HG02610 (cell line): Measurements from ENCODE around the gene NCKIPSD.

Experiments used
- ATAC-seq: cut with Tn5 transposase; IDR thresholded peaks from one replicate; pipeline ENCODE4 v1.9.1; 2021; ENCODE audit warnings: mild to moderate bottlenecking, moderate library complexity; ENCODE audit not compliant: unreplicated experiment

NCKIPSD gene

DNA sequence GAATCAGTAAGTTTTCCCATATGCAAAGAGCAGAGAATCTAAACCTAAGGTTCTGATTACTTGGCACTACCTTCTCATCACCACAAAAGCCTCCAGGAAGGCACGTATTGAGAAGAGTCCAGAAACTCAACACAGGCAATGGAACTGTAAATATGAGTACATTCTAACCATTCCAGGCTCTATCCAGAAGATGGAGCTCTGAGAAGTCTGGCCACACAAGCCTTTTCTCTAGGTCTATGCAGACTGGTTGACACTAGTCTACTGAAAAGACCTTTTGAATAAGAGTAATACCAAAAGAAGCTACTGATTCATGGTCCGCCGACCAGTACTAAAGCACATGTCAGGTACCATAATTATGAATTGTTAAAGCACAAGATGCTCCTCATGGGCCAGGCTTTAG is 12.2 kb upstream of the NCKIPSD start:
- ATAC-seq: no peak

DNA sequence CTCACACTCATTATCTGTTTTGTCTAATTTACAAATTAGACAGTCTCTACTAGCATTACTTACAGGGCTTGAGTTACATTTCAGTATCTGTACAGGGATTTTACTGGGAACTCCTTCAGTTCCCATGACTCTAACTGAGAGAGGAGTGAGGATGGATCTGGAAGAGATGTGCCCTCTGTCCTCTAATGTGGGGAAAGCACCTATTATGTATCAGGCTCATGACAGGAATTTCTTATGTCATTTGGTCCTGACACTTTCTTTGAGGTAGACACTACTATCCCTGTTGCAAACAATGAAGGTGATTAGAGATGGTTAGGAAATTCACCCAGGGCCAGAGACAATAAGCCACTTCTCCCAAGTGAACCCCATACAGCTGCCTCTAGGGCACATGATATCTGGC is 10.9 kb upstream of the NCKIPSD start:
- no peak for ATAC-seq

DNA sequence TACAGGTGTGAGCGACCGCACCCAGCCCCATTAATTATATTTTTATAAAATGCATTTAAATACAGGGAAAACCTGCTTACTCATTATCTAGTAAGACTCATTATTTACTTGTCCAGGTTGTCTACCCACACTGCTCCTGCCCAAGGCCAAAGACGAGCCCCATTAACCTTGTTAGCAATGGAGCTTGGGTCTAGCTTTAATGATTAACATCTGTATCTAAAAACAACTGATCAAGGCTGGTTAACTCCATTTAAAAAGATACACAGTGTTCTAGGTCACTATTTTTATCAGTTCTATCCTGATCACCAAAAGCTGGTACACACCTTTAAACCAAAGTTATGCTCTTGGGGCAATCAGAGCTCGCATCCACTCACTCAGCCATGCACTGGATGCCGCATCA is 10.4 kb upstream of the NCKIPSD start:
- no peak for ATAC-seq

DNA sequence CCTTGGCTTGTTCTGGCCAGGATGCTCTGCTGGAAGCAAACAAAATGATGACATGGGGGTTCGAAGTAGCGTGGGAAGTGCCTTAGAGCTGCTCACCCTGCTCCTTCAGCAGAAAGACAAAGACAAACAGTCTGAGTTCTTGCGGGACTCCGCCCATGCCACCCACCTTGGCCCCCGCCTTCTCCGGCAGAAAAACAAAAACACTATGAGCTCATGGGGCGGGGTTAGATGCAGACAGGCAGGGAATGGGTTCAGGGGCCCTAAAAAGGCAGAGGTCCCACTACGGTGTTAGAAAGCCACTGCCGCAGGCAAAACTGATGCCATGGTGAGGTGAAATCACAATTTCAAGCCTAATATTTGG is 9.7 kb upstream of the NCKIPSD start:
- ATAC-seq: no peak

DNA sequence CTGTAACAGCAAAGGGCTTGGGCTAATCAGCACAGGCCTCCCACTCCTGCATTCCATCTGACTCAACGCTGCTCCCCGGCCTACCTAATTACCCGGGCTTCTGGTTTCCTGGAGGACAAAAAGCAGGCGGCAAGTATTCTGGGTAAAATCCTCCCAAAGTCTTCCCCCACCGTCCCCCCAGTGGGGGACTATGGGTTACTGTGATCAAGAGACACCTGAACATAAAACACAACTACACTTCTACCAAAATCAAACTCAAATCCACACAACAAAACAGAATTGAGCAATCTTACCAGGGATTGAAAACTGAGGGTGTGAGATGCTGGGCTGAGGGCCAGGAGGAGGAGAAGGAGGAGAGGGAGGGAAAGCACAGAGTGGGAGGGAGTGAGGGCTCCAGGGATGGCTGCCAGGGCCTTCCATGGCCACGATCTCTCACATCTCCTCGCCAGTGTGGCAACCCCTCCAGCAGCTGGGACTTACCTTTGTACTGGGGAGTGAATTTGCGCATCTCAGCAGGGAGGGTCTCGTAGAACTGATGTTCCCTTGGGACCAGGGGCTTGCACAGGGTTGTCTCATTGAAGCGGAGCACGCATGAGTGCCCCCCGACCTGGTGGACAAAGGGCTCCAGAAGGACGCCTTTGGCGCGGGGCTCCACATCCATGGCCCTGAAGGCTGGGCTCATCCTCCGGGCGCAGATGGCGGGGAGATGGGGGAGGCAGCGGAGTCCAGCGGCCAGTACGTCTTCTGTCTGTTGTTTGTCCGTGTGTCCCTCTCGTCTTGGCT is 9.1 kb upstream of the NCKIPSD start:
- no peak for ATAC-seq

DNA sequence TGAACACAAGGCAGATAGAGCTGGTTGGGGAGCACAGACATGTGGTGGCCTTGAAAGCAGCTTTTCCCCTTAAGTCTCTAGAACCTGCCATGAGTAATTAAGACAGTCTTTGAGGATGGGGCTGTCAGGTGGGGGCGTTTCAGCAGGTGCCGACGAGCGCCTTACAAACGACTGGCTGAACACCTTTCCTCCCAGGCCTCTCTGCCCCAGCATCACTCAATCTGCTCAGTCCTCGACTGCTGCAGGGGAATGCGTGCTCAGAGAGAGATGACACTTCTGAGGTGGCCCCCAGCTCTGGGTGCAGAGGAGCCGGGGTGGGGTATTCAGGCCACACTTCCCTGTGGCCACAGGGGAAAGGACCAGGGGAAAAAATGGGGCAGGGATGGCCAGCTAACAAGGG is 8.1 kb upstream of the NCKIPSD start:
- ATAC-seq: no peak

DNA sequence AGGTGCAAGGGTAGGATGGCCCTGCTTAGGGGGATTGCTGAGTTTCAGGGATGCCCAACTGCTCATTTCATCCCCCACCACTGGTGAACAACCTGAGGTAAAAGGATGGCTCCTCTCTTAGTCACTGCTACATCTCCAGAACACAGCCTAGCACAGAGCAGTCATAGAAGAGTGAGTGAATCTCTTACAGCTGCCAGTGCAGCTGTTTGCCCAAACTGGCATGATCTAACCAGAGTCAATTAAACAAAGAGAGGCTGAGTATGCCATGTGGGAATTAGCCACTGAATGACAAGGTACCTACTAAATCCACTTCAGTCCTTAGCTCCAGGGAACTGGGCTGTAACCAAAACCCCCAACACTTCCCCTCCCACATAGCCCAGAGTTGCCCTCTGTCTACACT is 6.8 kb upstream of the NCKIPSD start:
- no peak for ATAC-seq

DNA sequence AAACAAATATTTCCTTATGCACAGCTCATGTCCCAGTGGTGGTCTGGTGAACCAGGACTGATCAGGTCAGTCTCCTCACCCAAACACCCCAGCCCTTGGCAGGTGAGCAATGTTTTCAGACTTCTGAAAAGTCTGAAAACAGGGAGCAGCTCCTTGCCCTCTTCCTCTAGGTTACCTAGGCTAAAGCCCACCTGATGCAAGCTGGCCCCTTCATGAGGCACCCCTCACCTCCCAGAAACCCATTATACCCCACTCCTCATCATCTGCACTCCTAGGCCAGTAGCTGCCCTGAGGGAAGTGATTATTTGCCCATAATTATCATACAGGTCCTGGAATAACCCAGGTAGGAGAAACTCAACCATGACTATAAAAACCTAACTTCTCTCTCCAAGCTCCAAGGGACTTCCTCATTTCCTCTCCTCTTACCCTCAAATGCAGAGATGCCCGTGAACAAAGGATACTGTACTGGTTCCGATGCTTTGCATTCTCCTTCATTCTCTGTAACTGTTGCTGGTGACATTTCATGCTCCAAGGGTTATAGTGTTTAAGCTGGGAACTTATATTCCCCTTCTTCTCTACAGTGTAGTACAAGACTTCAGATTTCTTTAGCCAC is 5.2 kb upstream of the NCKIPSD start:
- ATAC-seq: no peak

DNA sequence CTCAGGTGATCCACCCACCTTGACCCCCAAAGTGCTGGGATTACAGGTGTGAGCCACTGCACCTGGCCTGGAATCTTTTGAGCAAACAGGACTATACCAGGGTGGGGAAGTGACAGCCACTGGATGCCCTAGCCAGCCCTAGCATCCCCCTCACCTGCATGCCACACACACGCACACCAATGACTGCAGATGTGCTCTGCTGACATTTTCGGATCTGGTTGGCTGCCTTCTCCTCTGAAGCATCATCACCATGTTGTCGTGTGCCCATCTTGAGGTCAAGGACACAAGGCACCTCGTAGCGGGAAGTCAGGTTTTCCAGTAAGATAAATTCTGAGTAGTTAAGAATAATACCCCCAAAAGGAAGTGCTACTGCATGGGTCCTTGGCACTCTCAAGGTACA is 3.7 kb upstream of the NCKIPSD start:
- ATAC-seq: no peak

DNA sequence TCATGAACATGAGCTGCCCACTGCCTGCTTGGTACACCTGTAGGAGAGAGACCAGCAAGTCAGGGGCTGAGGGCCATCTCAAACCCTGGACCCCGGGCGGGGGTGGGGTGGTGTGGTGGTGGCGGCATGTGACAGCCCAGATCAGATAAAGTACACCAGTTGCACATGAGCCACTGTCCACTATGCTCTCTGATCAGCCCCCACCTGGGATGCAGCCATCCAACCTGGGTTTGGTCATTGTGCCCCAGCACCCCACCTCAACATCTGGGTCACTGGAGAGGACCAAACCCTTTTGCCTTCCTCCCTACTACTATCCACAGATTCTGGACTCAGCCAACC is 3.0 kb upstream of the NCKIPSD start:
- no peak for ATAC-seq

DNA sequence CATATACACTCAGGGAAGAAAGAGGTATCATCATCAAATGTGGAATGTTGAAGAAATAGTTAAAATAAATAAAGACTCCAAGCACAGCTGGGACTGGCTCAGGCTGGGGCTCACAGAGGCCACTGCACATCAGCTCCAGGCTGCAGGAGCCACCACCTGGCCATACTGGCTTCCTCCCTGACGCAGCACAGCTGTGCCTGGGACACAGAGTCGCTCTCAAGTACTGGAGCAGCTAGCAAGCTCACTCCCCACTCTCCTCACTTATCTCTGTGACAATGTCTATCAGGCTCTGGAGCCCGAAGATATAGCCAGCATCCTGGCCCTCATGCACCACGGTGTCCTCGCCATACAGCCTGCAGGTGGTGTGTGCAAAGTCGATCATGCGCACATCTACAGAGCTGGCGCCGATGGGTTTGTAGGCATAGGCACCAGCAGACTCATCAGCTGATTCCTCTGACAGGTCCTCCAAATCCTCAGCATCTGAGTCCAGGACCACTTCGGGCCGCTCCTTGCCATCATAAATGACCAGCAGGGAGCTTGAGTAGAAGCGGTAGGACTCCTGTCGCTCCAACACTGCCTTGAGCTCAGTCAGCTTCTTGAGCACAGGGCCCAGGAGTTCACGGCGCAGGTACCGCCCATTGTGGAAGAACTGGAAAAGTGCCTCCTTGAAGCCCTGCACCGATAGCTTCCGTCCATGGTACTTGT is 2.5 kb upstream of the NCKIPSD start:
- no peak for ATAC-seq

DNA sequence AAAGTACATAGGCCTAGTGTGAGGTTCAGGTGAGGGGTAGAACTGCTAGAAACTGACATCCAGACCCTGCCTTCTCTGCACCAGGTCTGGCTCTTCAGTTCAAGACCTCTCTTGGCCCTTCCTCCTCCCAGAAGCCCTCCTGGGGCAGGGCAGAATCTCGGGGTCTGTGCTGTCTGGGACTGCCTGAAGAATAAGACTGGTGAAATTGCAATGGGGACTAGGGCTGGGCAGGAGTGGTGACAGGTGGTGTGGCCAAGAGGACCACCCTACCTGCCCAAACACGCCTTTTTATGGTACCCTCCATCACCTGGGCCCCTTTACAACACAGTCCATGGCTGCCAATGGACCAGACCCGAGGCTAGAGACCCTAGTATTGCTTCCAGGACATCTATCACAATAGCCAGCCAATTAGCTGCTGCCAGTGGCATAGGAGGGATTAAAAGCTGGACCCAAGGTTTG is 1.5 kb upstream of the NCKIPSD start:
- no peak for ATAC-seq

DNA sequence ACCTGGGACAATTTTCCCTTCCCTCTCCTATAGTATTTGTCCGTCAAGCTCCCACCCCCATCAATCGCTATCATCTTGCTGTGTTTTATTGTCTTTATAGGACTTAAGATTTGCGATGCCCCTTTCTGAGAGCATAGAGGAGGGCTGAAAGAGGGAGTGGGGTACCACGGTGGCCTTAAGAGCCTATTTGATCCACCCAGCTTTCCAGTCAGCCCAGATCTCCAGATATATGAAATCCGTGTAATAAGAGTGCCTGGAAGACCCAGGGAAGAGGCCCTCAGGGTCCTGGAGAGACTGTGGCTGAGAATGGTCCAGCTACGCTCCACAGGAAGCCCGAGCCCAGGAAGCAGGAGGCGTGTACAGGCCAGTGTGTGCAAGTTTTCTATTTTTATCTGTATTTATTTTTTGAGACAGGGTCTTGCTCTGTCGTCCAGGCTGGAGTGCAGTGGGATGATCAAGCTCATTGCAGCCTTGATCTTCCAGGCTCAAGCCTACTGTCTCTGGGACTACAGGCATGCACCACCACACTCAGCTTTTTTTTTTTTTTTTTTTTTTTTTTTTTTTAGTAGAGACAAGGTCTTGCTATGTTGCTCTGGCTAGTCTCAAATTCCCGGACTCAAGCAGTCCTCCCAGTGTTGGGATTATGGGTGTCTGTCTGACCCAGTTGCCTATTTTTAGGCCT is 964 bp upstream of the NCKIPSD start:
- no peak for ATAC-seq

DNA sequence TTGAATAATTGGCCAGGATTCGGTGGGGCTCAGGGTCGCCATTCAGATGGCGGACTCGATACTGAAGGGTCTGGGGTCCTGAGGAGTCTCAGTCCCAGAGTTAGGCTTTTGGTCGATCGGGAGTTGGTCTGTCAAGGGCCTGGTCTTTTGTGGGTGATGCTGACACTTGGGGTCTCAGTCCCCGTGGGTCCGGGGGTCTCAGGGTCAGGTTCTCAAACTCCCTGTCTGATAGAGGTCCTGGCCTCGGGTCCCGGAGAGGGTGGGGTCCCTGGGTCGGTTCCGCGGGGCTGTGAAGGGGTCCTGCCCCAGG is 467 bp downstream of the NCKIPSD start:
- ATAC-seq: no peak

DNA sequence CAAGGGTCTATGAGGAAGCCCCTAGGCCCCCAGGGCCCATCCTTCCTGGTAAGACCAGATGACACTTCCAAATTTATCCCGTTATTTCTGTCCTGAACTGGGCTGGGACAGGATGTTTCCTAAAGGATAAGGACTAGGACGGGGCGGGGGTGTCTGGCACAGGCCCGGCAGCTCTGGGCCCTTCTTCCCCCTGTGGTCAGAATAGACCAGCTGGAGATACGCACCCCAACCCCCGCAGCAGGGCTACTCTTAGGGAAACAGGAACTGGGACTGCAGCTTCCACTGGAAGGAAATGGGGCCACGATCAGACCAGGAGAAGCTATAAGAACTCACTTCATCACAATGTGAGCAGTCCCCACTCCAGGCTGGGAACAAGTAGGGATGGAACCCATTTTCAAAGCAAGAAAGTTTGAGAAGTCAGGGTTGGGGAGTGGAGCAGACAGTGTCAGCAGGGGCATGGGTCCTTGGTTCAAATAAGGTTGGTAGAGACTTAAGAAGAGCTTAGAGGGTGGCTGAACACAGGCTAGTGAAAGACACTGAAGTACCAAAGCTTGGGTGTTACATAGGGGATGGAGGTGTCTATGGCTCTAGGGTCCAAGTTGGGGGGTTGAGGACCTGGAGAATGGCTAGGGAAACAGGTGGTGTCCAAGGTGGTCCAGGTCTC is 1.1 kb downstream of the NCKIPSD start:
- no peak for ATAC-seq

DNA sequence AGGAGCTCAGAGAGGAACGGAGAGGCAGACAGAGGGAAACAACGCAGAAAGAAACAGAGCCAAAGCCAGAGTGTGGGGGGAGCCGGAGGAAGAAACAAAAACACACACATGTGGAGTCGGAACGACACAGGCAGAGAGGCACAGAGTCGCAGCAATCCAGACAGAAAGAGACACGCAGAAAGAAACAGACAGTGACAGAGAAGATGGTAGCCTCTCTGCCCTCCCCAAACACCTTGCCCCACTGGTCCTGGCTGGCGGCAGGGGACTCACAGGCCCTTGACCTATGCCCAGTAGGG is 1.7 kb downstream of the NCKIPSD start:
- ATAC-seq: no peak

DNA sequence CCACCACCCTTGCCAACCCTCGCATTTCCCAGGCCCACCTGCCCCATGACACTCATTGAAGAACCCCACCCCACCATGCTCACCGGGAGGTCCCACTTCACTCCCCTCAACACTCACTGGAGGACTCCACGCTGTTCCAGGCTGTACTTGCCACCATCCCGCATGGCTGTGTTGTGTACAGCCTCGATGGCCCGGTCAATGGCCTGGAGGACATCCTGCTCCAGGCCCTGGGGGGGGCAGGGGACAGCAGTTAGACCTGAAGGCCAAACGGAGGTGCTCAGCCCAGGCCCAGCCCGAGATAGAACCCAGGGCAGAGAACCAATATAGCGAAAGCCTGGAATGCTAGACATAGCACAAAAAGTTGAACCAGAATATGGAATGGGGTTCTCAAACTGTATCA is 2.9 kb downstream of the NCKIPSD start:
- ATAC-seq: no peak

DNA sequence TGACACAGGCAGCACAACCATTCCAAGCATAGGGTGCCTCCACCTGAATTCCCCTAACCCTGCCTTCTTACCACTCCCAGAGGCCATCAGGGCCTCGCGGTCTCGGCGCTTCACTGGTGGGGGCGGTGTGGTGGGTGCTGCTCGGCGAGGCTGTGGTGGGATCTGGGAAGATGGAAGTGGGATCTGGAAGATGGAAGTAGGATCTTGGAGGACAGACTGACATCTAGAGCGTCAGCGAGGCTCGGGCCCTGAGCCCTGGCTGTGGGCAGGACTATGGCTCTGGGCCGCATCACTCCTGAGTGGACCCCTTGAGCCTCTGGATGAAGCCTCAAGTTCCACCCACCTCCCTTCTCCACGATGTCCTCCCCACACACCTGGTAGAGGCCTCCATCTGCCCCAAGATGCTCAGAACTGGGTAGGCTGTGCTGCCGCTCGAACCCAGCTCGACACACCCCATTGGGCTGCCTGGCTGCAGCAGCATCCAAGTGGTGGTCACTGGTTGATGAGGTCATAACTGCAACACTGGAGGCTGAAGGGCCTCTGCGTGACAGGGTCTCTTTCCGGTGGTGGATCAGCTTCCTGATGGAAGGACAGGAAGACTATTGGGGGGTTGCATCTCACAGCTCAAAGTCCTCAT is 3.6 kb downstream of the NCKIPSD start:
- ATAC-seq: no peak

DNA sequence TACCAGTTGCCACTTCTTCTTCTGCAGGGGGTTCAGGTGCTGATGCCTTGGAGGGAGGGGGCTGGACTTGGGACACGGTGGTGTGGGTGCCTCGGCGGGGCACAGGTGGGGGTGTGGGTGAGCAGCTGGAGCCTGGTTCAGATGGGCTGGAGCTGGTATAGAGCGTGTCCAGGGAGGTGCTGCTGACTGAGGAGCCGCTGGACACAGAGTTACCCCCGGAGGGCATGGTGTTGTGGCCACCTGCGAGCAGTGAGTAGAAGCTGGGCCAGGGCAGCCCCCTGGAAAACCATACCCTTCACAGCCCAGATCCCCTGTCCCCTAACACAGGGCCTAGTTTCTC is 4.2 kb downstream of the NCKIPSD start:
- no peak for ATAC-seq

DNA sequence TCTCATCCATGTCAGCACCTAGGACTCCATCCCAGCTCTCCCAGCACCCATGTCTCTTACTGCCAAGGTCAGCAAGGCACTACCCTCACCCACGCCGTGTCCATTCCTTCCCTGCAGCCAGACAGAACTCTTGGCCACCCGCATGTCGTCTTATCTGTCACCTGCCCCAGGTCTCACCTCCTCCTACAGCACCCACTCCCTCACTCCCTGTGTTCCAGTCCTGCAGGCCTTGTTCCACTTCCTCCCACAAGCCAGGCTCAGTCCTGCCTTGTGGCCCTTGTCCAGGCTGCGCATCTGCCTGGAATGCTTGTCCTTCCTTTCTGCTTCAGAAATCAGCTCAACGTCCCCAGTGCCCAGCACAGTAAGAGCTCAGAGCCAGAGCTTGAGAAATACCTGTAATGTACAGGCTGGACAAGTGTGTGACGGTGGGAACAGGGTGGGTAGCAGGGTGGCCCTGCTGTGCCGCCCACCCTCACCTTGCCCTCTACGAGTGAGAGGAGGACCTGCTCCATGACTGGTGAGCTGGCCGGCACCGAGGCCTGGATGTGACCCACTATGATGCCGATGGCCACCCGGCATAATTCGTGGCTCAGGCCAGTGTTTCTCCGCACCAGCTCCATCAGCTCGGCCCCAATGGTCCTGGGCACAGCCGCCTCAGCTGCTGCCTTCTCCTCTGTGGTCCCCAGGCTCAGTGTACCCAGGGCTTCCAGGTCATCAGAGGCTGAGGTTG is 4.7 kb downstream of the NCKIPSD start:
- no peak for ATAC-seq
